ENCODE data around the gene DPP9.
"Not testable (repeated sequence)": the region's sequence is repeated elsewhere in the genome, so short reads cannot be mapped to it uniquely, and the experiment has no call there.

DPP9 gene

DNA sequence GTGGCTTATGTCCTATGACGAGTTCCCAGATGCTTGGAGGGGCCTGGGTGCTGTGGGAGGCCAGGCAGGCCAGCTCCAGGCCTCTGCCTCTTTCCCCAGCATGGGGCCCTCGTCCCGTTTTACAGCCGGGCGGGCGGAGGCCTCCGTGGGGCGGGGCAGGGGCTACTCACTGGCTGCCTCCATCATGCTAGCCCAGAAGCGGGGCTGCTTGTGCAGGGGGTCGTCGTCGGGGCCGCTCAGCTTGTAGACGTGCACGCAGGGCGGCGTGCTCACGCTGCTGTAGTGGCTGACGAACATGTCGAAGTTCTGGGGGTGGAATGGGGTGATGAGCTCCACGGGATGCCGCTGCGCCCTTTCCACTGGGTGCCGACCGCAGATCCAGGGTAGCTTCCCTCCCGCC is 35.1 kb downstream of the DPP9 start:
- DNase-seq (ENCODE audit: low read depth, low spot score), result no peak

DNA sequence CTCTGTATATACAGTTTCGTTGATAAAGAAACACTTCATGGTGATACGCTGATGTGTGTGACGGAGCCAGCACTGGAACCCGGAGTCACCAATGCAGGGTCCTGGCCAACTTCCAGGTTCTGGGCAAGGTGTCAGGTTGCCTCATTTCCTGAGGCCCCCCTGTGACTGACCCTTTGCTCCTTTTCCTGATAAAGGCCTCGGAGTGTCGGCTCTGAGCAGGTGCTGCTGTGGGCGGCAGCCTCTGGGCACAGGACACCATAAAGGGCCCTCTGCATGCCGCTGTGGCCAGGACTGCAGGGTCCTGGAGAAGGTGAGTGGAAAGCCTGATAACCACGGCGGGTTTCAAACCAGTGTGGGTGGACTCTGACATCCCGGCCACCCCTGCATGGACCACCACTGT is 36.2 kb downstream of the DPP9 start:
- DNase-seq (ENCODE audit: low read depth, low spot score), result no peak

DNA sequence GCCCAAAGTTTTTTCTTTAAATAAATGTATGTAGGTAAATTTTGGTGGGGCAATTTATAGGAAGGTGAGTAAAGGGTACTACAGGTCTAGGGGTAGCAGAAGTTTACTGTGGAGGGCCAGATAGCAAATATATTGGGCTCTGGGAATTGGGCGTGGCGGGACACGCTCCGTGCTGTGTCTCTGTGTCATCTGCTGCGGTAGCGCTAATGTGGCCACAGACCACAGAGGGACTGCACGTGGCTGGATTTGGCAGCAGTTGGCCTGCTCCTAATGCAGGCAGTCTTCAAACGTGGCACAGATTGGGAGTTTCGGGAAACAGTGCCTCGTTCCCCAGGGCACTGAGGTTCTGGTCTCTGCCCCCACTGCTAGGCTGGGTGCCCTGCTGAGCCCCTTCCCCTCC is 36.9 kb downstream of the DPP9 start:
- no peak for DNase-seq (ENCODE audit: low read depth, low spot score)

- no peak for DNase-seq (ENCODE audit: low read depth, low spot score)
Measured at GRCh38 chr19:4684312-4685095, 39.1 kb downstream of the DPP9 start.

DNA sequence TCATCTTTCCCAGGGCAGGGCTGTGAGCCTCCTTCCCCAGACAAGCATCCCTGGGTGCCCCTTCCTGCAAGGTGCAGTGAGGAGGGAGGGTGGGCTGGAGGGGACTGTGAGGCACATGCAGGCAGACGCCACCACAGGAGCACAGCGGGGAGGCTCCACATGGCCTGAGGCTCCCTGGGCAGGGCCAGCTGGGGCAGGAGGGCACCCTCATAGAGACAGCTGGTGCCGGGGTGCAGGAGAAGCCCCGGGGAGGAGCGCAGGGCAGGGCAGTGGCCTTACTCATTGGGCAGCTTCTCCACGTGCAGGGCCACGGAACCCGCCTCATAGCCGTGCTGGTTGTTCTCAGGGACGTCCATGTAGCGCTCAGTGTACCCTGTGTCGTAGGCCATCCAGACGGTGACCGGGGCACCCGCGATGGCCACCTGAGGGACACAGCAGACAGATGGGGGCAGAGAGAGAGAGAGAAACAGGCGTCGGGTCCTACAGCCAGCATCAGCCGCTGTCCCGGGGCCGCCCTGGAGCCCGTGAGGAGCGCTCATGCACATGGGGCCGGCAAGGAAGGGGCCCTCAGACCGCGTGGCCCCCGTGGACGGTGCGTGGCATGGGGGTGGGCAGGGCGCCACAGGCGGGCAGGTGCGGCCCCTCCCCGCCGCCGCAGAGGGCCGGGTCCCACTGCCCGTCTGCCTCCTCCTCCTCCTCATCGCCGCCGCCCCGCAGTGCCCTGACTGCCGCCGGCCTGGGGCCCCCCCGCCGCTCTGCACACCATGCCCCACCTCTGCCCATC is 41.0 kb downstream of the DPP9 start:
- no peak for DNase-seq (ENCODE audit: low read depth, low spot score)

- not testable (repeated sequence) for DNase-seq (ENCODE audit: low read depth, low spot score)
Measured at GRCh38 chr19:4680021-4680420, 43.6 kb downstream of the DPP9 start.

- DNase-seq (ENCODE audit: low read depth, low spot score), result peak; percentile 81
Measured at GRCh38 chr19:4678881-4679790, 44.5 kb downstream of the DPP9 start.

DNA sequence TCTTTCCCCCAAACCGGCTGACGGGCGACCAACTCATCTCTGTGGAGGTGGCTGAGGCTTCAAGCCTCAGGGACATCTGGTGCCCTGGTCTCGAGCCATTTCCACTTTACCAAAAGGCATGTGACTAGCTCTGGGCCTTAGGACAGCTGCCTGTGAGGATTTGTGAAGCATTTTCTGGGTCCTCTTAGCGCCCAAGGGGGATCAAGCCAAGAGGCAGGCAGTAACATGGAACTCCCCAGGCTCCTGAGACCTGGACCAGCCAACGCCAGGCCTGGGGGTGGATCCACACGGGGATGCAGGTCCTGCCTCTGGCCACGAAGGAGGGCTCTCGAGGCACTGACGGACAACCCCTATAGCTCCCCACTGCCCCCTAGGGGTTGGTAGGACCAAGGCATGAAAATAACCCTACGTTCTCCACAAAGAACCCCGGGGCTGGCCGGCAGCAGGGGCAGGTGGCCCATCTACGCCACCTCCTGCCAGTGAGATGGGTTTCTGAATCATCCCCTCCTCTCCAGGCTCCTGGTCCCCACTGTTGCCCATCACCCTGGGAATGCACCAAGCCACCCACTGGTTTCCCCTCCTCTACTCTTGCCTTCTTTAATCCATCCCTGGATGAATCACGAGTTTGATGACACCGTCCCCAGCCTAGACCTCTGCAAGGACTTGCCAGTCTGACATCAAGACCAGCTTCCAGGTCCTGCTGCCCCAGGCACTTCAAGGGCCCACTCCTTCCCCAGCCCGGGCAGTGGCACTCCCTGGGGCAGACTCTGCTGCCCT is 46.5 kb downstream of the DPP9 start:
- peak; percentile 72 for DNase-seq (ENCODE audit: low read depth, low spot score)

- no peak for DNase-seq (ENCODE audit: low read depth, low spot score)
Measured at GRCh38 chr19:4675346-4675745, 48.3 kb downstream of the DPP9 start.

DNA sequence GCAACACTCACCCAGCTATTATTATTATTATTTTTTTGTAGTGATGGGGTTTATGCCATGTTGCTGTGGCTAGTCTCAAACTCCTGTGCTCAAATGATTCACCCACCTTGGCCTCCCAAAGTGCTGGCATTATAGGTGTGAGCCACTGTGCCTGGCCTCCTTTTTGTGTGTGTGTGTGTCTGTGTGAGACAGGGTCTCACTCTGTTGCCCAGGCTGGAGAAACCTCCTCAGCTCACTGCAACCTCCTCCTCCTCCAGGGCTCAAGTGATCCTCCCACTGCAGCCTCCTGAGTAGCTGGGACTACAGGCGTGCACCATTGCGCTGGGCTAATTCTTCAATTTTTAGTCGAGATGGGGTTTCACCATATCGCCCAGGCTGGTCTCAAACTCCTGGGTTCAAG is 49.9 kb downstream of the DPP9 start:
- DNase-seq (ENCODE audit: low read depth, low spot score), result no peak

DNA sequence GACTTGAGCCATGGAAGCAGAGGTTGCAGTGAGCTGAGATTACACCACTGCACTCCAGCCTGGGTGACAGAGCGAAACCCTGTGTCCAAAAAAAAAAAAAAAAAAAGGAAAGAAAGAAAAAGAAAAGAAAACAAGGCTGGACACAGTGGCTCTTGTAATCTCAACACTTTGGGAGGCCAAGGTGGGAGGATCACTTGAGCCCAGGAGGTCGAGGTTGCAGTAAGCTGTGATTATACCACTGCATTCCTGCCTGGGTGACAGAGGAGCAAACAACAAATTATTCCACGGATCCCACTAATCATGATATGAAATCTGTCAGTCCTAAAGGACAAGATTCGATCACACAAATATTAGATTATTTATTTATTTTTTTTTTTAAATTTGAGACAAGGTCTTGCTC is 50.4 kb downstream of the DPP9 start:
- DNase-seq (ENCODE audit: low read depth, low spot score), result no peak

DNA sequence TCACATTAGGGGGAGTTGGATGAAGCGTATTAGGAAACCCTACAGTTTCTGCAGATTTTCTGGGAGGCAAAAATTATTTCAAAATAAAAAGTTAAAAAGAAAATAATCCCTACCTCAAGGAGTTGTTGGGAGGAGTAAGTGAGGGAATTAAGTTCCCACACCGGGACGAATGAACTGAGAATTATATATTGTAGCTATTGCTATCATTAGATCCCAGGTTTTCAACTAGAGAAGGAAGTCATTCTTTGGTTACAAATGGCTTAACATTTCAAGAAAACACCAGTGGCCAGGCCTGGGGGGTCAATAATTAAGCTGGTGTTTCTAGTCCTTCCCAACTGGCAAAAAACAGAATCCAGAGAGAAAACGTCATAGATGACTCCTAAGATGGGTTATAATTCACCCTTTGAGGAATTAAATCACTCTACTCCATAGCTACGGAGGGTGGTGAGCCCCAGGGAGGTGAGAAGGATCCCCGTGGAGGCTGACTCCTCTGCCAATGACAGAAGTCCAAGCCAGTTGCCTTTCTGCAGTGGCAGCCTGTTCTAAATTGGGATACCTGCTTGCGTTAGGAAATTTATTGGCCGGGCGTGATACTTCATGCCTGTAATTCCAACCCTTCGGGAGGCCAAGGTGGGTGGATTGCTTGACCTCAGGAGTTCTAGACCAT is 52.3 kb downstream of the DPP9 start:
- no peak for DNase-seq (ENCODE audit: low read depth, low spot score)

- no peak for DNase-seq (ENCODE audit: low read depth, low spot score)
Measured at GRCh38 chr19:4669723-4670480, 53.7 kb downstream of the DPP9 start, which contains the start of gene MYDGF. Gene MYDGF (minus strand): TSS chr19:4670342. CDS start chr19:4670334, 8 bp downstream.

GRCh38 chr19:4664642-4665041 is 59.0 kb downstream of the DPP9 start:
- DNase-seq (ENCODE audit: low read depth, low spot score), result no peak

DNA sequence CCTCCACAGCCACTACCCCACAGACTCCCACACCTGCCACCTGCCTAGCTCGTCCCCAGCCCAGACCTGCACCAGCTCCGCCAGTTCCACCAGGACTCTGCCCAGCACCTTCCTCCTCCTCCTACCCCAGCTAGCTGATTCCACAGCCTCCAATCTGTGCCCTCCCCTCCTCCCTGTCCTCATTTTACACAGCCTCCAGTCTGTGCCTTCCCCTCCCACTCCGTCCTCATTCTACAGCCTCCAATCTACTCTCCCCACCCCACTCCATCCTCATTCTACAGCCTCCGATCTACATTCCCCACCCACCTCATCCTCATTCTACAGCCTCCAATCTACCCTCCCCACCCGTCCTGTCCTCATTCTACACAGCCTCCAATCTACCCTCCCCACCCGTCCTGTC is 60.8 kb downstream of the DPP9 start:
- no peak for DNase-seq (ENCODE audit: low read depth, low spot score)

DNA sequence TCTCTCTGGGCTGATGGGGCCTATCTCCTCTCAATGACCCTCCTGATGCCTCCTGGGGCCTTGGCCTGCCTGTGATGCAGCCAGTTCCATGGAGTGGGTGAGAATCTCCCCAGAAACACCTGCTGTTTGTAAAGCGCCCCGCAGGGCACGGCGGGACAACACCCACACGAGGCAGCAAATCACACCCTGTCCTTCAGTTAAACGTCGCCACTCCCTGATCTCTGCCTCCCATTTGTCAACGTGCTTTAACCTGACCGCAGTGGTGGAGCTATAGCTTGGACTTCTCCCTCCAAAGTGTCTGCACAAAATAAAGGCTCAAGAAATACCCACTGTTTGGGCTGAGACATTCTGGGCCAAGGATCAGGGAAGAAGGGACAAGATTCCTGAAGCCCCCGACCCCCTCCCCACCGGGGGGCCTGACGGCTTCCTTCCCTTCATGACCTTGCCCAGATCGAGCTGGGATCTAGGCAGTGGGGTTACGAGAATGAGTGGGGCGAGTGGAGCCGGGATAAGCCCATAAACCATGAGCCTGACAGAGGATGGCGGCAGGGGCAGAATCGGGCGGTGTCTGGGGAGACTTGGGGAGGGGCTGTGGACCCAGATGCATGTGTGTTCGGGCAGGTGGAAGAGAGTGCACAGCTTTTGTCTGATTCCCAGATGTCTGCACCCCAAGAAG is 61.5 kb downstream of the DPP9 start:
- no peak for DNase-seq (ENCODE audit: low read depth, low spot score)

DNA sequence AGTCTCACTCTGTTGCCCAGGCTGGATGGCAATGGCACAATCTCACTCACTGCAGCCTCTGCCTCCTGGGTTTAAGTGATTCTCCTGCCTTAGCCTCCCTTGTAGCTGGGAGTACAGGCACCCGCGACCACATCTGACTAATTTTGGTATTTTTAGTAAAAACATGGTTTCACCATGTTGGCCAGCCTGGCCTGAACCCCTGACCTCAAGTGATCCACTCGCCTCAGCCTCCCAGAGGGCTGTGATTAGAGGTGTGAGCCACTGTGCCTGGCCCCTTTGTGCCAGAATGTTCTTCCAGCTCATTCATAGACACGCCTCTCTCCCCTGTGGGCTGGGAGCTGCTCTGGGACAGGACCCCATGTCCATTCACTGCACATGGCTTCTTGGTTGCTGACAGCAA is 62.6 kb downstream of the DPP9 start:
- no peak for DNase-seq (ENCODE audit: low read depth, low spot score)

- no peak for DNase-seq (ENCODE audit: low read depth, low spot score)
Measured at GRCh38 chr19:4660181-4660791, 63.4 kb downstream of the DPP9 start.

GRCh38 chr19:4657835-4658234 is 65.8 kb downstream of the DPP9 start:
- DNase-seq (ENCODE audit: low read depth, low spot score), result no peak

All from iPS DF 19.7 (cell line).